SHP77 treated with DMSO at 0.1 percent for 48 hours (cell line): ENCODE measurements around the gene ADAT3.
A peak's percentile ranks its signal among the peaks of the same experiment; 100 is the strongest.

Experiments
- DNase-seq: peaks from one replicate; lab custom pipeline; 2025; lab: John Stamatoyannopoulos, UW

ADAT3 gene

DNA sequence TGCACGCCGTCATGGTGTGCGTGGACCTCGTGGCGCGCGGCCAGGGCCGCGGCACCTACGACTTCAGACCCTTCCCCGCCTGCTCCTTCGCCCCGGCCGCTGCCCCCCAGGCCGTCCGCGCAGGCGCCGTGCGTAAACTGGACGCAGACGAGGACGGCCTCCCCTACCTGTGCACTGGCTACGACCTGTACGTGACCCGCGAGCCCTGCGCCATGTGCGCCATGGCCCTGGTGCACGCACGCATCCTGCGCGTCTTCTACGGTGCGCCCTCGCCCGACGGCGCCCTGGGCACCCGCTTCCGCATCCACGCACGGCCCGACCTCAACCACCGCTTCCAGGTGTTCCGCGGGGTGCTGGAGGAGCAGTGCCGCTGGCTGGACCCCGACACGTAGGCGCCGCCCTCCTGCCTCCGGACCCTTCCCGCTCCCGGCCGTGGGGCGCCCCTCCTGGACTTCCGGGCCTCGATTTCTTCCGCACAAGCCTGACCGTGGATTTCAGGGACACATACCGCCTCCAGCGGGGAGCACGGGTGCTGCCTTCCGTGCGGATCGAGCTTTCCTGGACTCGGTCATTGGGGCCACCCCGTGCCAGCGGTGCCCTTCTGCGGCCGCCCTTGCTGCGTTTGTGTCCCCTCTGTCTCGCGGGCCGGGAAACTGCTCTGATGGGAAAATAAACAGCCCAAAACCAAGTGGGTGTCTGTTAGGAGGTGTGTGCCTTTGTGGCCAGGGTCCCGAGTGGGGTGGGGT is 7.7 kb downstream of the ADAT3 start:
- no peak for DNase-seq

DNA sequence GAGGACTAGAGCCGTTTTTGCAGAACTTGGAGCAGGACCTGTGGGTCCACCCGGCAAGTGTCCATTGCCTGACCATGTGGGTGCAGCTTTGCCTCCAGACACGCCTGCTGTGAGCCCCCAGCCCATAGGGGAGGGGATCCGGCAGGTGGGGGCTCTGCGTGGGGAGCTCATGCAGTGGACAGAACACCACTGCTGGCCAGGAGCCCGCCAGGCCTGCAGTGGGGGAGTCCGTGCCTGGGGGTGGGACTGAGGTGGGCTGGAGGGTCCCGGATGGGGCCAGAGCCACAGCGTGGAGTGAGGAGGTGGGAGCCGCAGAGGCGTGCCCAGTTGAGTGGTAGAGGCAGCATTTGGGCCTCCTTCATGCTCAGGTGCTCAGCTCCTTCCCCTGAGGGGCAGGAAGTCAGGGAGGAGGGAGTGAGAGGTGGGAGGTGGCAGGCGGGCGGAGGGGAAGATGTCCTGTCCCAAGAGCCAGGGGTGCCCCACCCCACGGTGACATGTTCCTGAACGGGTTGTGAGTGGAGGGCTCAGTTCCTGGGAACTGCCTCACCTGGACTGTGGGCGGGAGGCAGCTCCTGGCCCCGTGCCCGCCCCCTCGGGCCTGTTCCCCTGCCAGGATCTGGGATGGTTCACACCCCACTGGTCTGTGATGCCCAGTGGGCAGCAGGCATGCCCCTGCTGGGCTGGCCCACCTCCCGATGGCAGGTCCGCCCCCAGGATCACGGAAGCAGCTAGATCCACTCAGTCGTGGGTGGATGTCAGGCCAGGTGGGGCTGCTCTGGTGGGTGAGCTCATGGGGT is 8.8 kb downstream of the ADAT3 start:
- DNase-seq, result no peak

DNA sequence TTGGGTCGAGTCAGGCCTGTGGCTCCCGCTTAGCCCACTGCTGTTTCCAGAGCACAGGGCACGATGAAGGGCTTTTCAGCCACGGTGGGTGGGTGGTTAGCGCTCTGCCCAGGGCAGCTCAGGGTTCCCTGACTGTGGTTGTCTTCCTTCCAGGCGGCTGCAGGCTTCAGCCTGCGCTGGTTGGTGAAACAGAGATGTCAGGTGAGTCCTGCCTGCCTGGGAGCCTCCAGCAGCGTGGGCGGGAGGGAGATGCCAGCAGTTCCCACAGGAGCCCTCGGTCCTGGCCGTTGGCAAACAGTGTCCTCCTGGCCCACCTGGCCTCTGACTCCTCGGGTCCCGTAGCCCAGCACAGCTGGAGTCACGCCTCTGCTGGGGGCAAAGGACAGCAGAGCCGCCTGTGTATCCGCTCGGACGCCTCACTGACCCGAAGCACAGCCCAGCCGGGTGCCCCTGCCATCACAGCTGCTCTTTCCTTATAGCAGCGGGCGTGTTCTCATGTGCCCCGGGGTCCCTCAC is 9.7 kb downstream of the ADAT3 start:
- DNase-seq, result no peak

DNA sequence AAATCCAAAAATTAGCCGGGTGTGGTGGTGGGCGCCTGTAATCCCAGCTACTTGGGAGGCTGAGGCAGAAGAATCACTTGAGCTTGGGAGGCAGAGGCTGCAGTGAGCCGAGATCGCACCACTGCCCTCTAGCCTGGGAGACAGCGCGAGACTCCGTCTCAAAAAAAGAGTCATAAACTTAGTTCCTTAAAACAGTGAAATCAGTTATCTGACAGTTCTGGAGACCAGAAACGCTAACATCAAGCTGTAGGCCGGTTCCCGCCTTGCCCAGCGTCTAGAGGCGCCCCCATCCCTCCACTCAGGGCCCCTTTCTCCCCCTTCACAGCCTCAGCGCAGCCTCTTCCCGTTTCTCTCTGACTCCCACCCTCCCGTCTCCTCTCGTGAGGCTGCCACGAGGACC is 11.9 kb downstream of the ADAT3 start:
- DNase-seq, result no peak

DNA sequence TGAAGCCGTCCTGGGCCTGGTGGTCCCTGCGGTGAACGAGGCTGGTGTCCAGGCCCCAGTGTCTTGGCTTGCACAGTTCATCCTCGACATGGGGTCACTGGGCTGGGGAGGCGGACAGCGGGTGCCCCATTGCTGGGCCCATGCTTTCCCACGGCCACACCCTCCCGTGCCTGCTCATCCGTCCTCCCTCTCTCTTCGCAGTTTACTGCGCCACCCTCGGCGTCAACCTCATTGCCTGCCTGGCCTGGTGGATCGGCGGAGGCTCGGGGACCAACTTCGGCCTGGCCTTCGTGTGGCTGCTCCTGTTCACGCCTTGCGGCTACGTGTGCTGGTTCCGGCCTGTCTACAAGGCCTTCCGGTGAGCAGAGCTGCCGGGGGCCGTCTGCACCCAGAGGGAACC is 12.7 kb downstream of the ADAT3 start:
- no peak for DNase-seq

DNA sequence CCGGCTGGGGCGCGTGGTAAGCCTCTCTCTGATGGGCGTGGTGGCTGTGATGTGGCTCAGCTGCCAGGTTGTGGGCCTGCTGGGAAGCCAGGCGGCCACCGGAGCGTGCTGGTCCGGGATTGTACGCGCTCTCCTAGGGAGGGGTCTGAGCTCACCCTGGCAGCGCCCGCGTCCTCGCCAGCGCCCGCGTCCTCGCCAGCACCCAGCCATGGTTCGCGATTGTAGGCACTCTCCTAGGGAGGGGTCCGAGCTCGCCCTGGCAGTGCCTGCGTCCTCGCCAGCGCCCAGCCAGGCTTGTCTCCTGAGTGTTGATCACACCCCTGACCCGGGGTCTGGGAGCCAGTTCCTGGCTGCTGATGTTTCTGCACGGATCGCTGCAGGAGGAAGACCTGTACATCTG is 13.8 kb downstream of the ADAT3 start:
- DNase-seq, result no peak

DNA sequence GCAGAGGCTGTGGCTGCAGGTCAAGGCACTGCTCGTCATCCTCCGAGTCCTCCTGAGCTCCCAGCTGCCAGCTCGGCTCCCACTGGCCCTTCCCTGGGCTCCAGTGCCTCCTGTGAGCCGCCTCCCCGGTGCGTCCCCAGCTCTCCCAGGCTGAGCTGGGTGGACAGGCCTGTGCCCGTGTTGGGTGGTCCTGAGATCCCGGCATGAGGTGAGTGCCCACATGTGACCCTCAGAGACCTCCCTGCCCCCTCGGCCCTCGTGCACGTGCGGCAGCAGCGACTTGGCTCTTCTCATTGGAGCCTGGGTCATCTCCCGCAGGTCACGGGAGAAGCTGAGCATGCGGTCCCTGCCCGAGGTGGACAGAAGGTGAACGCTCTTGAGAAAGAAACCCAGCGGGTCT is 15.4 kb downstream of the ADAT3 start:
- DNase-seq, result no peak

DNA sequence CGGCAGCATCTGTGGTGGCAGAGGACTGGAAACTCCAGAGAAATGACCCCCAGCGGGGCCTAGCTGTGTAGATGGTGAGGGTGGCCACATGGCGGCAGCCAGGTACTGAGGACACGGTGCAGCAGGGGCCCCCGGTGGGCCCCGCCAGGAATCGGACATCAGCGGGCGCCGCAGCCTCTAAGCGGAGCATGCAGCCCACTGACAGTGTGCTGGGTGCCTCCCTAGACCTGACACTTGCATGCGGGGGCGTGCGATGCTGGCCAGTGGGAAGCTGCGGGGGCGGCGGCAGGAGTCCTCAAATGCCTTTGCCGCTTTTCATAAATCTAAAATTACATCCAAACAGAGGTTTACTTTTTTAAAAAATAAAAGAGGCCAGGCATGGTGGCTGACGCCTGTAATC is 16.1 kb downstream of the ADAT3 start:
- no peak for DNase-seq

DNA sequence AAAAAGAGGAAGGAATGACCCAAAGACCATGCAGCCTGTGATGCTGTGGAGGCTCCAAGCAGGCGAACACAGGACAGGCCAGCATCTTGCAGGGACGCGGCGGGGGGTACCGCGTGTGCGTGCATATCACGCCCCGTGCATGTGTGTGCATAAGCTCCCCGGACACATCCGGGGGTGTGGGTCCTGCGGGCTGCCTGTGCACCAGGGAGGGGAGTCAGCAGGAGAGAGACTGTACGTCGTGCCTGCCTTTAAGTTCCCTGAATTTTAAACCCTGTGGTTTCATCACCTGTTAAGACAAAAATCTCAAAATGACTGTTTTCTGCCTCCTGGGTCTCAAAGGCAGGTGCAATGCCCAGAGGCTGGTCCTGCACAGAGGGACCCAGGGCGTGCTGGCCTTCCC is 16.6 kb downstream of the ADAT3 start:
- no peak for DNase-seq

DNA sequence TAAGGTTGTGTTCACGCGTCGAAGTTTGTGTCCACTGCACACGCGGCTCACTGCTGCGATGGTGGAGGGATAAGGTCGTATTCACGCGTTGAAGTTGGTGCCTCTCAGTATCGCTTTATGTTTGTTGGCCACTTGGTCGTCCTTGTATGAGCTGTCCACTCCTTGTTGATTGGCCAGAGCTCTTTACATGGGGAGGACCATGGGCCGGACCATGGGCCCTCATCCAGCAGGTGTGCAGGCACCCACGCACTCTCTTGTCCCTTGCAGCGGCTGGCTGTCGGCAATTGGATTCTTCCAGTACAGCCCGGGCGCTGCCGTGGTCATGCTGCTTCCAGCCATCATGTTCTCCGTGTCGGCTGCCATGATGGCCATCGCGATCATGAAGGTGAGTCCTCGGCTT is 17.6 kb downstream of the ADAT3 start:
- DNase-seq, result no peak

DNA sequence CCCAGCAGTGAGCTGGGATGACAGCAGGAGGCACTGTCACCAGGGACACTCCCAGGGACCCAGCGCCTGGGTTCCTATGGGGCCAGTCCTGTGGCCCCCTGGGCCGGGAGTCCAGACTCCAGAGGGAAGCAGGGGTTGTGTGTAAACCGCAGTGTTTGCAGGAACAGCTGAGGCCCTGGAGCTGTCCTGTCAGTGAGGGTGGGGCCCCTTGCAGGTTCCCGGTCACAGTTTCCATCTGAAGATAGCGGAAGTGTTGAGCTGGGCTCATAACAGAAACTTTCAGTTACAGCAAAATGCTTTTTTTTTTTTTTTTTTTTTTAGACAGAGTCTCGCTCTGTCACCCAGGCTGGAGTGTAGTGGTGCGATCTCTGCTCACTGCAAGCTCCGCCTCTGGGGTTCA is 18.1 kb downstream of the ADAT3 start:
- DNase-seq, result no peak

DNA sequence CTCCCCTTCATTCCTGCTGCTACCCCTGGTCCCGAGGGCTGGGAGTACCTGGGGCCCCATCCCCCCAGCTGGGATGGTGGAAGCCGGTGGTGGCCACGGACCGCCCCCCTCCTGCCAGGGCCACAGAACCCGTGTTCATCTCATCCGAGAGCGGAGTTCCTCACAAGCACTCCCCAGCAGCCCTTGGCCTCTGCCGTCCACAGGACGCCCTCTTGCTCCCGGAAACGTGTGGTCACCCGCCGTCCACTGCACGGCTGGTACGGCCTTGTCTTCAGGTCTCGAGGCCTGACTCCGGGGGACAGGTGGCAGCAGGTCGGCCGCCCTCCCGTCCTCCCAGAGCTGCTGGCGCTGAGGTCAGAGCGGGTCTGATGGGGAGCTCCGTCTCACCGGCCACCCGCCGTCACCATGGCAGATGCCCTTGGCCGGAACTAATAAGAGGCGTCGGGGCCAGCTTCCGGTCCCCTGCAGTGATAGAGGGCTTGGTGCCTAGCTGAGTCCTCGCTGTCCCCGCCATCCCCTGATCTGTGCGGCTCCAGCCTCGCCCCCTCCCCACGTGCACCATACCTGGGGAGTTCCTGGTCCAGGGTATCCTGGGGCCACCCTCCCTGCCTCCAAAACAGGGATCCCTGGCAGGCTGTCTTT is 19.2 kb downstream of the ADAT3 start:
- DNase-seq, result no peak

DNA sequence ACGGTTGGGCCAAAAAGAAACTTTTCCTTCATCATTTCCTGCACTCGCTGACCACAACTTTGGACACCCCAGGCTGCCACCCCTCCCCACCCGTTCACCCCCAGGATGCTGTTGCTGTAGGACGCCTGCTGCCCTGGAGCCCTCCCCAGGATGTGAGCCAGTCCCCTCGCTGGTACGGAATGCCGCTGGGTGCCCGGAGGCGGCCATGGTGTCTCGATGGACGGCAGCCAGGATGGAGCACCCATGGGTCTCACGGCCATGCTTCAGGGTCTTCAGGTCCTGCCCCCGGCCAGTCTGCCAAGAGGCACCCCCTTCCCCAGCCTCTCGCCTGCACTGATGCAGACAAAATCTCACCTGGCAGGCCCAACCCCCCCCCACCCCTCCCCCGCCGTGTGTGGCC is 20.3 kb downstream of the ADAT3 start:
- no peak for DNase-seq

DNA sequence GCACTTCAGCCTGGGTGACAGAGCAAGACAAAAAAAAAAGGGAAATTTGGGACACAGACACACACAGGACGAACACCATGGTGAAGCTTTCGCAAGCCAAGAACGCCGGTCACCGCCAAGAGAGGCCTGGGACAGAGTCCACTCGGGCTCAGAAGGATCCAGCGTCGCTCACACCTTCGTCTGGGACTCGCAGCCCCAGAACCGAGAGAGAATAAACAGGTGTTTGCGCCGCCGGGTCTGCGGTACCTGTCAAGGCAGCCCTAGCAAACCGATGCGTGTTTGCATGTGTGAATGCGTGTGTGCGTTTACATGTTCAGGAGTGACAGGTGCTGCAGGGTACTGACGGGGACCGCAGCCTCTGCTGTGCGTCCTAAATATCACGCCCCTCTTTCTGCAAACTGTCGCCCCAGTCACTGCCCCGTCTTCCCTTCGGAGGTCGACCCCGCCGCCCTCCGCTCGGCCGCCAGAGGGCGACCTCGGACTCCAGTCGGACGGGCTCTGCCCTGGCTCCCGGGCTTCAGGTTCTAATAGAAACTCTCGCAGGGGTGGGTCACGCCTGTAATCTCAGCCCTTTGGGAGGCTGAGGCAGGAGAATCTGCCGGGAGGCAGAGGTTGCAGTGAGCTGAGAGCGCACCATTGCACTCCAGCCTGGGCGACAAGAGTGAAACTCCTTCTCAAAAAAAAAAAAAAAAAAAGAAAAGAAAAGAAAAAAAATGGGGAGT is 24.0 kb downstream of the ADAT3 start:
- DNase-seq, result peak; percentile 35

DNA sequence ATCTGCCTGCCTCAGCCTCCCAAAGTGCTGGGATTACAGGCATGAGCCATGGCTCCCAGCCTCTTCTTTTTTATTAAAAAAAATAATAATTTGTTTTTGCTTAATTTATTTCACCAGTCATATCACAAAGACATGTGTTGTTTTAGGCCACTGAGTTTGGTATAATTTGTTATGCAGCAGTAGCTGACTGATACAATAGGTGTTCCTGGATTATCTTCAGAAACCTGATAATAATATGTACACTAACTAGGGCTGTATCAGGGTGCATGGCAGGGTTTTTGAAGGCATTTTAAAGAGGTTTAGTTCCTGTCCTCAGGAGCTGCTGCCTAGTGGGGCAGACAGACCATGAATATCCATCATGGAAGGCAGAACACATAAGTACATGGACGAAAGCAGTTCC is 26.2 kb downstream of the ADAT3 start:
- no peak for DNase-seq

DNA sequence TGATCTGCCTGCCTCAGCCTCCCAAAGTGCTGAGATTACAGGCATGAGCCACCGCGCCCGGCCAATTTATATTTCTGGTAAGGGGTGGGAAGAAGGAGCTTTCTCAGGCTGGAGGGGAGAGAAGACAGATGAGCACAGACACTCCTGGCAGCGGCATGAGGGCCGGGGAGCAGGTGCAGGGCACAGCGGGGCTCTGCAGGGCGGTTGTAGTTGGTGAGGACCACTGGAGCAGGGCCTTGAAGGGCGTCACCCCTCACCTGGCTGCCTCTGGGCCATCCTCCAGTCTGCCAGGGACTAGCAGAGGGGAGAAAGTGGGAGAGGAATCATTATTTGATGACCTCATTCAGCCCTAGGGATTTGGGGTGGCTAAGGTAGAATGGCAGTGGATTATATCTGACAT is 27.2 kb downstream of the ADAT3 start:
- no peak for DNase-seq

DNA sequence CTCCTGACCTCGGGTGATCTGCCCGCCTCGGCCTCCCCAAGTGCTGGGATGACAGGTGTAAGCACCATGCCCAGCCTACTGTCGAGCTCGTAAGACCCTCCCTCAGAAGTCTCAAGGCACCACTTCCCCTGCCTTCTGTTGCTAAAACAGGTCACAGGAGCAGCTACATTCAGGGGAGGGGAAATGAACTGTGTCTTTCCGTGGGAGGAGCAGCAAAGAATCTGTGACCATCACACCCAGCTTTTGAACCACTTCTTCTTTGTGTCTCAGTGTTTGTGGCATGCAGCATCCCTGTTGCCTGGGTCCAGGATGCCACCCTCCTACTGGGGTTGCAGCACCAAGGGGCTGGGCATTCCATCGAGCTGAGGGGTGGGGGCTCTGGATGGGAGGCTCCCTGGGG is 28.0 kb downstream of the ADAT3 start:
- no peak for DNase-seq

DNA sequence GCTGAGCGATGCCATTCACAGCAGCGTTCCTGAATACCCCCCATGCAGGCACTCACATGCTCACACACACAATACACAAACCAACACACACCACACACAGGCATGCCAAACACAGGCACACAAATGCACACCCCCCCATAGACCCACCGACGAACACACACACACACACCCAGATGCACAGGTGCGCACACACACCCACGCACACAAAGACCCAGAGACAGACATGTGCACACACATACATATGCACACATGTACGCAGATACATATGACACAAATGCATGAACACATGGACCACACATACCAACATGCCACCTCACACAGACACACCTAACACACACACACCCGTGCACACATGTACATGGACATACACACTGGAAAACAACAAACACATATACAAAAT is 28.7 kb downstream of the ADAT3 start:
- DNase-seq, result no peak

DNA sequence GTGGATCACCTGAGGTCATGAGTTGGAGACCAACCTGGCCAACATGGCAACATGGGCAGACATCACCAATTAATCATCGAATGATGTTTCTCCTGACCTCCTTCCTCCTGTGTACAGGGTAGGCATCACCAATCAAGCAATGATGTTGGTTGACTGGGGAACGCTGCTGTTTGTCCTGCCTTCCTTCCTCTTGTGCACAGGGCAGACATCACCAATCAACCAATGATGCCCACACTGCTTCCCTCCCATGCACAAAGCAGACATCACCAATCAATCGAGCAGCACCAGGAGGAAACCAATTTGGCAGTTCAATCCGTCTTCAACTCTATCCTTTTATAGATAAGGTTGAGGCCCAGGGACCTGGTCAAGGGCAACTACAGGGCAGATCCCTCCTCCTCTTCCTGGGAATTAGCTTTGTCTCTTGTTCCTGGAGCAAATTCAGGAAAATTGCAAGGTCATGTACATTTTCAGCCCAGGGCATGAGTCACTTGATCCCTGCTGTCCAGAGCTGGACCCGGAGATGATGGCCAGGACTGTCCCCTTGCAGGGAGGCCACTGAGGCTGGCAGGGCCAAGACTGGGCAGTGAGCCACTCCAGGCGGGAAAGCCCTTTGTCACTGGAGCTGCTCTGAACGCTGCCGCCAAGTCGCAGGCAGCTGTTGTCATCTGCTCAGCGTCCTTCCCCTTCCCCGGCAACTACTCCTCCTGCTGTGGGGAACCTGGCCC is 30.4 kb downstream of the ADAT3 start:
- peak; percentile 16 for DNase-seq

DNA sequence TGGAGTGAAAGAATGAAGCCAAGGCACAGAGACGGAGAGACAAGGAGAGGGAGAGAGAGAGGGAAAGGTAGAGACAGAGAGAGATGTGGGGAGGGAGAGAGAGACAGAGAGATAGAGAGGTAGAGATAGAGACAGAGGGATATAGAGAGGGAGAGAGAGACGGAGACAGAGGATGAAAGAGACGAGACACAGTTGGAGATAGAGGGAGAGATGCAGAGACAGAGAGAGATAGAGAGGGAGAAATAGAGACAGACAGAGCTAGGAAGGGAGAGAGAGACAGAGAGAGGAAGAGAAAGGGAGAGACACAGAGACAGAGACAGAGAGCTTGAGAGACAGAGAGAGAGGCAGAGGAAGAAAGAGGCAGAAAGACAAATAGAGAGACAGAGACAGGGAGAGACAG is 31.2 kb downstream of the ADAT3 start:
- DNase-seq, result no peak

DNA sequence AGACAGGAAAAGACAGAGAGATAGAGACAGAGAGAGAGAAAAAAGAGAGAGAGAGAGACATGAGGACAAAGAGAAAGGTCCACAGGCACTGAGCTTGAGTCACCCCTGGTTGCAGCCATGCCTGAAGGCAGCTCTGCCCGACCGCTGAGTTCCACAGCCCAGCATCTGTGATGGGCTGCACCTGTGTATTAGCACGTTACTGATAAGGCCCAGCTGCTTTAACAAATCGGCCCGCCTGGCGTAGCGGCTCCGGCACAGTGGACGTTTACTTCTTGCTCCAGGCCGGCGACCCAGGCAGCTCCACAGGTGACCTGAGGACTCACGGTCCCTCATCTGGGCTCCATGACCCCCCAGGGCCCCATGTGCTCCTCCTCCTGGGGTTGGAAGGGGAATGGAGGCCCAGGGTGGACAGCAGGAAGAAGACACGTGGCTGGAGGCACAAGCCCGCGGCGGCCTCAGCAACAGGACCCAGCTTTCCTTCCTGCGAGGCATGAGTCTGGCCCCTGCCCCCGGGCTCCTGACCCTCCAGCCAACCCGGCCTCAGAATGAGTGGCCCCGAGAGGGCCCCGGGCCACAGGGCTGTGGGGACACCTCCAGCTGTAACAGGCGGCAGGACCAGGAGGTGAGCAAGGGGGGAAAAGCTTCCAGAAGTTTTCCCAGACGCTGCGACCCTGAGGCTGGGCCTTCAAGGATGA is 31.9 kb downstream of the ADAT3 start:
- no peak for DNase-seq
